HEK293T (cell line): ENCODE data around the gene TPRG1.

Experiments used
- CTCF ChIA-PET: fragments of 350-600 bp; formaldehyde crosslinking; extraction: SDS; loops from one replicate; lab custom pipeline; 2021; ENCODE audit warnings: antibody characterized with exemption, inconsistent platforms; lab: Yijun Ruan, JAX
- POLR2A ChIA-PET: fragments of 350-600 bp; formaldehyde crosslinking; extraction: SDS; loops from one replicate; lab custom pipeline; 2020; ENCODE audit warnings: antibody characterized with exemption, inconsistent platforms; lab: Yijun Ruan, JAX
- DNase-seq: peaks from one replicate; pipeline ENCODE4 v3.0.0; 2012; ENCODE audit warnings: mixed read lengths; ENCODE audit errors: extremely low spot score
- ARNT ChIP-seq: fragments of 450-650 bp; IDR thresholded peaks from 2 replicates; pipeline ENCODE4 v1.6.1; 2017; ENCODE audit warnings: mild to moderate bottlenecking
- BHLHE40 ChIP-seq: fragments of 450-650 bp; IDR thresholded peaks from 2 replicates; pipeline ENCODE4 v1.6.1; 2016; ENCODE audit warnings: mild to moderate bottlenecking, moderate library complexity, borderline replicate concordance
- CTBP1 ChIP-seq: fragments of 450-650 bp; IDR thresholded peaks from 2 replicates; pipeline ENCODE4 v1.6.1; 2016; ENCODE audit warnings: borderline replicate concordance
- ELF4 ChIP-seq: fragments of 450-650 bp; IDR thresholded peaks from 2 replicates; pipeline ENCODE4 v1.6.1; 2017; ENCODE audit warnings: antibody characterized with exemption
- FOXA1 ChIP-seq: fragments of 450-650 bp; IDR thresholded peaks from 2 replicates; pipeline ENCODE4 v1.6.1; 2016; ENCODE audit warnings: mild to moderate bottlenecking
- FOXK2 ChIP-seq: fragments of 450-650 bp; IDR thresholded peaks from 2 replicates; pipeline ENCODE4 v1.6.1; 2016; ENCODE audit warnings: mild to moderate bottlenecking
- FOXM1 ChIP-seq: fragments of 450-650 bp; IDR thresholded peaks from 2 replicates; pipeline ENCODE4 v1.6.1; 2017; ENCODE audit warnings: mild to moderate bottlenecking, borderline replicate concordance
- HDGF ChIP-seq: fragments of 450-650 bp; IDR thresholded peaks from 2 replicates; pipeline ENCODE4 v1.6.1; 2017; ENCODE audit warnings: antibody characterized with exemption, borderline replicate concordance
- L3MBTL2 ChIP-seq: fragments of 450-650 bp; conservative IDR thresholded peaks from 2 replicates; pipeline ENCODE4 v1.6.1; 2016; ENCODE audit warnings: mild to moderate bottlenecking
- LEF1 ChIP-seq: fragments of 450-650 bp; IDR thresholded peaks from 2 replicates; pipeline ENCODE4 v1.6.1; 2017; ENCODE audit warnings: mild to moderate bottlenecking, borderline replicate concordance
- NFRKB ChIP-seq: fragments of 450-650 bp; IDR thresholded peaks from 2 replicates; pipeline ENCODE4 v1.6.1; 2016; ENCODE audit warnings: mild to moderate bottlenecking, moderate library complexity
- SP1 ChIP-seq: fragments of 450-650 bp; IDR thresholded peaks from 2 replicates; pipeline ENCODE4 v1.6.1; 2017
- SUZ12 ChIP-seq: fragments of 450-650 bp; IDR thresholded peaks from 2 replicates; pipeline ENCODE4 v1.6.1; 2016; ENCODE audit warnings: mild to moderate bottlenecking
- TARDBP ChIP-seq: fragments of 450-650 bp; IDR thresholded peaks from 2 replicates; pipeline ENCODE4 v1.6.1; 2016
- ZNF384 ChIP-seq: fragments of 450-650 bp; IDR thresholded peaks from 2 replicates; pipeline ENCODE4 v1.6.1; 2016
- TF ChIP-seq, protein P1 (sequence below): fragments of 450-650 bp; IDR thresholded peaks from 2 replicates; pipeline ENCODE4 v1.6.1; 2016

Gene TPRG1

DNA sequence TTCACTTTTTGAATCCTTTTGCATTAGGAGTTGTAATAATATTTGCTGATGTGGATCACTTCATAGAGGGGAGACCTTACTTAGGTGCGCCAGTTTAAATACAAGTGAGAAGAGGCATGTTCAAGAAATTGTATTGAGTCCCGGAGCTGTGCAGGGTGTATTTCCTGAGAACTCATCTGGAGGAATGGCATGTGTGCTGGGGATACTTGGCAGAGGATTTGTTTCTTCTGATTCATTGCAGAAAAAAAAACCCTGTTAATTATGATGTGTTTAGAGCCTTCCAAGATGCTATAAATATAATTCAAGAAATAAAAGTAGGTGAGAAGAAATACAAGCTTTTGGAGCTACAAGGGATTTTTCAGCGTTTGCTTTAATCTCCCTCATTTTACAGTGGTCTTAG is 97.6 kb downstream of the TPRG1 start:
- CTCF ChIA-PET: interaction anchor here (1.1 kb wide), 1 partner anchor 692 kb away, joined by 6 read pairs; no protein-coding TSS in a partner anchor
- DNase-seq: no peak
- TF ChIP-seq LEF1 (no peak), SUZ12 (no peak), SP1 (no peak), TARDBP (no peak), HDGF (no peak), FOXA1 (no peak), CTBP1 (no peak), BHLHE40 (no peak), FOXK2 (no peak), ZNF384 (no peak), FOXM1 (no peak), NFRKB (no peak), L3MBTL2 (no peak), ELF4 (no peak), ARNT (no peak)
- TF ChIP-seq, protein P1, sequence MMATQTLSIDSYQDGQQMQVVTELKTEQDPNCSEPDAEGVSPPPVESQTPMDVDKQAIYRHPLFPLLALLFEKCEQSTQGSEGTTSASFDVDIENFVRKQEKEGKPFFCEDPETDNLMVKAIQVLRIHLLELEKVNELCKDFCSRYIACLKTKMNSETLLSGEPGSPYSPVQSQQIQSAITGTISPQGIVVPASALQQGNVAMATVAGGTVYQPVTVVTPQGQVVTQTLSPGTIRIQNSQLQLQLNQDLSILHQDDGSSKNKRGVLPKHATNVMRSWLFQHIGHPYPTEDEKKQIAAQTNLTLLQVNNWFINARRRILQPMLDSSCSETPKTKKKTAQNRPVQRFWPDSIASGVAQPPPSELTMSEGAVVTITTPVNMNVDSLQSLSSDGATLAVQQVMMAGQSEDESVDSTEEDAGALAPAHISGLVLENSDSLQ: no peak
- POLR2A ChIA-PET: no interaction called here

DNA sequence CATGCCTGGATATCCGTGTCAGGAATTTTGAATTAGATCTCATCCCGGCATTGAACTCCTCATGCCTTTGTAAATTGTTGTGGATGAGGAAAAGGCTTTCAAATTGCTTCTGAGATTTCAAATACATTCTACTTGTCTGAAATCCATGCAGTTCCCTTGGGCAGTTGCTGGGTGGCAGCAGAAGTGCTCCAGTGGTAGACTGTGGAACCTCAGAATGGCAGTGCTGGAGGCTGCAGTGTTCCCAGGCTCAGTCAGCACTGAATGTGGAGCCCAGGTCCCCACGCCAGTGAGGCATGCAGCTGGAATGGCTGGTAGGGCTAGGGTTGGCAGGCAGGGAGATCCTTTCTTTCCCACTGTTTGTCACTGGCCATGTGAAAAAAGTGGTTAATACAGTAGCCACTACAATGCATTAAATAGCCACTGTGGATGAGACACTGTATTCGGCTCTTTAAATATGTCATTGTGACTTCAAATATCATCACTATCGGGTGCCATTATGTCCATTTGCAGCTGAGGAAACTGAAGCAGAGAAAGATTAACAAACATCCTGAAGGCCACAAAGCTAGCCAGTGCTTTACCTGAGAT is 98.6 kb downstream of the TPRG1 start:
- peak; percentile 33 for DNase-seq
- POLR2A ChIA-PET: no interaction called here
- TF ChIP-seq SP1 (no peak), ARNT (no peak), TARDBP (no peak), CTBP1 (no peak), FOXK2 (no peak), HDGF (no peak)
- TF ChIP-seq, protein P1: no peak
- CTCF ChIA-PET: no interaction called here

DNA sequence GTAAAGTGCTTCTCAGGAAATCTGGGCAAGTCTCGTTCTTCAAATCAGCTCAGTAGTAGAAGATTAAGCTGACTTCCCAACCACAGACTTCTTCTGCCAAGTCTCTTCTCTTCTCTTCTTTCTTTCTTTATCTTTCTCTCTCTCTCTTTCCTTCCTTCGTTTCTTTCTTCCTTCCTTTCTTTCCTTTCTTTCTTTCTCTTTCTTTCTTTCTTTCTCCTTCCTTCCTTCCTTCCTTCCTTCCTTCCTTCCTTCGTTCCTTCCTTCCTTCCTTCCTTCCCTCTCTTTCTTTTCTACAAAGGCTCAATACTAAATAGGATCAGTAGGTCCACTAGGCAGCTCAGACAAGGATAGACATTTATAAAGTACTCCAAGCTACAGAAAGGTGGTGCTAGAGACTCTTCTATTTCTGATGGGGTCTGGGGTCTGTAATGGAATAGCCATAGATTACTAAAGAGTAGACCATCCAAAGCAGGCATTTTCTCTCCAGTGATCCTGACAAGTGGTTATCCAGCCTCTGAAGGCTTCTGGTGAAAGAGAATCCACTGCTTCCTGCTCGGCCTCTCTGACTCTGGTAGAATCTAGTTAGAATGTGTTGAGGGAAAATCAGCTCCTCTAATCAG is 100.8 kb downstream of the TPRG1 start:
- TF ChIP-seq SUZ12 (no peak), HDGF (no peak)
- CTCF ChIA-PET: interaction anchor here (0.5 to 1.8 kb wide), 6 partner anchors 16 to 859 kb away, joined by 3 to 18 read pairs (median 3); no protein-coding TSS in a partner anchor
- DNase-seq: no peak
- POLR2A ChIA-PET: no interaction called here

DNA sequence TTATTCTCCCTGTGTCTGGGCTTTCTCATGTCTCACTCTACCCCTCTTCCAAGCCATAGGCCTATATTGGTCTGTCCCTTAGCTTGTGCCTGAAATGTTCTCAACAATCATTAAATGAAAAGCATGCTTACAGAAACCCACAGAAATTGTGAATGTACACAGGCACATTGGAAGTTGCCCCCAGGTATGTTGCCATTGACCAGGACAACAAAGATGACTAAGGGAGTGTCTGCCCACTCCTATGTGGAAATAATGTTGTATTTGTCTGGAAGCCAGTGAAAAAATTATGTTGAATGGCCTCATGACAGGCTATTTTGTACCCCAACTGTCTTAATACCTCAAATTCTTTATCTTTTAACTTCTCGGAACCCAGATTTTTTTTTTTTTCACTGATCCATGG is 102.0 kb downstream of the TPRG1 start:
- ChIA-PET POLR2A (no interaction called here), CTCF (interaction anchor here (1.8 kb wide), 1 partner anchor 252 kb away, joined by 3 read pairs; no protein-coding TSS in a partner anchor)
- no peak for TF ChIP-seq ARNT
- TF ChIP-seq TARDBP: no peak
- no peak for TF ChIP-seq LEF1
- no peak for TF ChIP-seq SP1
- no peak for TF ChIP-seq SUZ12
- no peak for TF ChIP-seq FOXM1
- TF ChIP-seq L3MBTL2: no peak
- no peak for TF ChIP-seq NFRKB
- TF ChIP-seq ZNF384: no peak
- TF ChIP-seq, protein P1: no peak
- TF ChIP-seq ELF4: no peak
- TF ChIP-seq CTBP1: no peak
- TF ChIP-seq HDGF: no peak
- TF ChIP-seq FOXK2: no peak
- TF ChIP-seq BHLHE40: no peak
- DNase-seq: no peak

DNA sequence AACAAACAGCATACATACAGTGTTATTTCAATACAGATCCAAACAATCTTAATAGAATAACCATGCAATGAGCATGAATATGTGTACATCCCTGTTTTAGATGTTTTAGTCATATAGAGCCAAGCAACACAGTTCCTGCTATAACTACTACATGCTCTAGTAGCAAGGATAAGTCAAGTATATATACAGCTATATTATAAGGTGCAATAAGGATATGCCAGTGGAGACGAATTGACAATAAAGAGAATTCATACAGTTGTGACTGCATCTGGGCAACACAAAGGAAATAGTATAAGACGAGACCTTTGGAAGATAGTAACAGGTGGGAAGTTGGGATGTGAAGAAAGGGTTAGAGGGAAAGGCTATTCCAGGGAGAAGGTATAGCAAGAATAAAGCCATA is 103.4 kb downstream of the TPRG1 start:
- ChIA-PET CTCF (interaction anchor here (0.7 kb wide), 1 partner anchor 1598 kb away, joined by 3 read pairs; no protein-coding TSS in a partner anchor), POLR2A (no interaction called here)
- DNase-seq: no peak
- TF ChIP-seq NFRKB (no peak), BHLHE40 (no peak), SUZ12 (no peak), HDGF (no peak), FOXM1 (no peak), SP1 (no peak), ARNT (no peak), LEF1 (no peak), CTBP1 (no peak), TARDBP (no peak), FOXA1 (no peak), L3MBTL2 (no peak), FOXK2 (no peak), ELF4 (no peak), ZNF384 (no peak)
- TF ChIP-seq, protein P1: no peak
